ENCODE measurements around the gene CHMP4A. TPM values are rescaled to one million over a fixed set of nuclear protein-coding genes. Genes with fewer than 3 reads are reported as not detected.

The CHMP4A gene
- polyA plus RNA-seq, 1 donor from 2014 or later = 55.3 TPM

DNA sequence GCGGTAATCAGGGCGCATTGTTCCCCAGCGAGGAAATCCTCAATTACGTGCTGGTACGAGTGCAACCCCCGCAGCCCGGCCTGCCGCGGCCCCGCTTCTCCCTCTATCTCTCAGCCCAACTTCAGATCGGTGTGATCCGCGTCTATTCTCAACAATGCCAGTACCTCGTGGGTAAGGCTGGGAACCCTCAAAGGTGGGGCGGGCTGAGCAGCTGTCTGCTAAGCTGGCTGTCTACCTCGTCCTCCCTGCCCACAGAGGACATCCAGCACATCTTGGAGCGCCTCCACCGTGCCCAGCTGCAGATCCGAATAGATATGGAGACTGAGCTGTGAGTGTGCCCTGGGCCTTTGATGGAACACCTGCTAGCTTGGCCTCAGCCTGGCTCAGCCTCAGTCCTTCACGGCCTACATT, 40.4 kb downstream of the CHMP4A start:
- no peak overlapping the region for H3K9ac ChIP-seq (ENCODE audit: low read length)
- H3K27me3 ChIP-seq (ENCODE audit: insufficient read depth, low read depth, low read length) = no peaks in the 10 kb centered on the region
- H3K27ac ChIP-seq (ENCODE audit: low read length) = no peak overlapping the region
- no peak overlapping the region for H2AFZ ChIP-seq (ENCODE audit: low read depth, low read length)
- H3K9me2 ChIP-seq (ENCODE audit: insufficient read depth, low read length) = no peaks in the 10 kb centered on the region
- H3K4me3 ChIP-seq (ENCODE audit: low read length) = peak overlapping the region; percentile 66
- no peak for TF ChIP-seq MXI1 (conservative IDR thresholded peaks at IDR 0.05; ENCODE audit: poor library complexity, severe bottlenecking)
- TF ChIP-seq POLR2AphosphoS5 (IDR thresholded peaks at IDR 0.05) = no peak
- no peak for TF ChIP-seq EZH2 (IDR thresholded peaks at IDR 0.05; ENCODE audit: borderline replicate concordance, insufficient read depth, low read length, poor library complexity, severe bottlenecking)
- TF ChIP-seq, protein P1, sequence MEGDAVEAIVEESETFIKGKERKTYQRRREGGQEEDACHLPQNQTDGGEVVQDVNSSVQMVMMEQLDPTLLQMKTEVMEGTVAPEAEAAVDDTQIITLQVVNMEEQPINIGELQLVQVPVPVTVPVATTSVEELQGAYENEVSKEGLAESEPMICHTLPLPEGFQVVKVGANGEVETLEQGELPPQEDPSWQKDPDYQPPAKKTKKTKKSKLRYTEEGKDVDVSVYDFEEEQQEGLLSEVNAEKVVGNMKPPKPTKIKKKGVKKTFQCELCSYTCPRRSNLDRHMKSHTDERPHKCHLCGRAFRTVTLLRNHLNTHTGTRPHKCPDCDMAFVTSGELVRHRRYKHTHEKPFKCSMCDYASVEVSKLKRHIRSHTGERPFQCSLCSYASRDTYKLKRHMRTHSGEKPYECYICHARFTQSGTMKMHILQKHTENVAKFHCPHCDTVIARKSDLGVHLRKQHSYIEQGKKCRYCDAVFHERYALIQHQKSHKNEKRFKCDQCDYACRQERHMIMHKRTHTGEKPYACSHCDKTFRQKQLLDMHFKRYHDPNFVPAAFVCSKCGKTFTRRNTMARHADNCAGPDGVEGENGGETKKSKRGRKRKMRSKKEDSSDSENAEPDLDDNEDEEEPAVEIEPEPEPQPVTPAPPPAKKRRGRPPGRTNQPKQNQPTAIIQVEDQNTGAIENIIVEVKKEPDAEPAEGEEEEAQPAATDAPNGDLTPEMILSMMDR (IDR thresholded peaks at IDR 0.05; ENCODE audit: poor library complexity, severe bottlenecking) = no peak
- no peak for TF ChIP-seq REST (IDR thresholded peaks at IDR 0.05; ENCODE audit: borderline replicate concordance)
- no peak for TF ChIP-seq TAF1 (IDR thresholded peaks at IDR 0.05; ENCODE audit: low read depth)
- TF ChIP-seq SMC3 (conservative IDR thresholded peaks at IDR 0.05; ENCODE audit: poor library complexity) = no peak
- H3K79me2 ChIP-seq (replicated peaks; ENCODE audit: insufficient read depth, low read length) = no peaks in the 10 kb centered on the region
- H3F3A ChIP-seq (ENCODE audit: insufficient read depth, low read length, poor library complexity, severe bottlenecking) = no peaks in the 10 kb centered on the region
- no peaks in the 10 kb centered on the region for H3K9me3 ChIP-seq (ENCODE audit: low read length)
- H4K20me1 ChIP-seq (ENCODE audit: insufficient read depth) = no peaks in the 10 kb centered on the region
- no peaks in the 10 kb centered on the region for H3K36me3 ChIP-seq (ENCODE audit: insufficient read depth, low read length)
- H3K4me2 ChIP-seq (ENCODE audit: low read length) = no peak overlapping the region

- no peaks in the 10 kb centered on the region for H3K27me3 ChIP-seq (ENCODE audit: insufficient read depth, low read depth, low read length)
- peak overlapping the region; percentile 36 for H3K9ac ChIP-seq (ENCODE audit: low read length)
- no peaks in the 10 kb centered on the region for H3F3A ChIP-seq (ENCODE audit: insufficient read depth, low read length, poor library complexity, severe bottlenecking)
- no peaks in the 10 kb centered on the region for H3K9me3 ChIP-seq (ENCODE audit: low read length)
- H3K36me3 ChIP-seq (ENCODE audit: insufficient read depth, low read length) = no peaks in the 10 kb centered on the region
- H3K4me2 ChIP-seq (ENCODE audit: low read length) = no peak overlapping the region
- H3K79me2 ChIP-seq (replicated peaks; ENCODE audit: insufficient read depth, low read length) = no peaks in the 10 kb centered on the region
- peak overlapping the region; percentile 66 for H3K4me3 ChIP-seq (ENCODE audit: low read length)
- peak overlapping the region; percentile 9 for H3K27ac ChIP-seq (ENCODE audit: low read length)
- no peaks in the 10 kb centered on the region for H3K9me2 ChIP-seq (ENCODE audit: insufficient read depth, low read length)
- no peak overlapping the region for H2AFZ ChIP-seq (ENCODE audit: low read depth, low read length)
- TF ChIP-seq TAF1 (IDR thresholded peaks at IDR 0.05; ENCODE audit: low read depth) (no peak), RAD21 (conservative IDR thresholded peaks at IDR 0.05) (no peak), EP300 (conservative IDR thresholded peaks at IDR 0.05; ENCODE audit: poor library complexity, severe bottlenecking) (no peak), REST (IDR thresholded peaks at IDR 0.05; ENCODE audit: borderline replicate concordance) (no peak), SMC3 (conservative IDR thresholded peaks at IDR 0.05; ENCODE audit: poor library complexity) (no peak), POLR2AphosphoS5 (IDR thresholded peaks at IDR 0.05) (no peak), EZH2 (IDR thresholded peaks at IDR 0.05; ENCODE audit: borderline replicate concordance, insufficient read depth, low read length, poor library complexity, severe bottlenecking) (no peak), MXI1 (conservative IDR thresholded peaks at IDR 0.05; ENCODE audit: poor library complexity, severe bottlenecking) (no peak)
- TF ChIP-seq, protein P1 (IDR thresholded peaks at IDR 0.05; ENCODE audit: poor library complexity, severe bottlenecking) = no peak
- no peaks in the 10 kb centered on the region for H4K20me1 ChIP-seq (ENCODE audit: insufficient read depth)
These were observed 40.9 kb downstream of the CHMP4A start for GRCh38 chr14:24172261-24172860.

Data from neural cell (in vitro differentiated cells).